ENCODE measurements around the gene ENO2. TPM values are rescaled to one million over a fixed set of nuclear protein-coding genes. Genes with fewer than 3 reads are reported as not detected.

ENO2 gene
- total RNA-seq, 1 donor from 2014 or later = 5.3 TPM

DNA sequence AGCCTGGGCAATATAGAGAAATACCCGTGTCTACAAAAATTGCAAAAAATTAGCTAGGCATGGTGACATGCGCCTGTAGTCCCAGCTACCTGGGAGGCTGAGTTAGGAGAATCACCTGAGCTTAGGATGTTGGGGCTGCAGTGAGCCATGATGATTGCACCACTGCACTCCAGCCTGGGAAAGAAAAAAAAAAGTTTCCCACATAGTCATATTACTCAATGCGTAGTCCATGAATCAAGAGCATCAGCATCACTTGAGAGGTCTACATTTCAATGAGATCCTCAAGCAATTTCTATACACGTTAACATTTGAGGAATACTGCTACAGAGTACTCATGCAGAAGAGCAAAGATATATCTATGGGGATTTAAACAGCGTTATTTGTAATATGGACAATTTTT is 15.0 kb upstream of the ENO2 start:
- no peak overlapping the region for H3K27ac Mint-ChIP-seq (ENCODE audit: unreplicated experiment)
- DNase-seq (ENCODE audit: low spot score) = no peak
- H3K9me3 Mint-ChIP-seq (ENCODE audit: unreplicated experiment) = no peaks in the 10 kb centered on the region
- TF ChIP-seq, protein P1, sequence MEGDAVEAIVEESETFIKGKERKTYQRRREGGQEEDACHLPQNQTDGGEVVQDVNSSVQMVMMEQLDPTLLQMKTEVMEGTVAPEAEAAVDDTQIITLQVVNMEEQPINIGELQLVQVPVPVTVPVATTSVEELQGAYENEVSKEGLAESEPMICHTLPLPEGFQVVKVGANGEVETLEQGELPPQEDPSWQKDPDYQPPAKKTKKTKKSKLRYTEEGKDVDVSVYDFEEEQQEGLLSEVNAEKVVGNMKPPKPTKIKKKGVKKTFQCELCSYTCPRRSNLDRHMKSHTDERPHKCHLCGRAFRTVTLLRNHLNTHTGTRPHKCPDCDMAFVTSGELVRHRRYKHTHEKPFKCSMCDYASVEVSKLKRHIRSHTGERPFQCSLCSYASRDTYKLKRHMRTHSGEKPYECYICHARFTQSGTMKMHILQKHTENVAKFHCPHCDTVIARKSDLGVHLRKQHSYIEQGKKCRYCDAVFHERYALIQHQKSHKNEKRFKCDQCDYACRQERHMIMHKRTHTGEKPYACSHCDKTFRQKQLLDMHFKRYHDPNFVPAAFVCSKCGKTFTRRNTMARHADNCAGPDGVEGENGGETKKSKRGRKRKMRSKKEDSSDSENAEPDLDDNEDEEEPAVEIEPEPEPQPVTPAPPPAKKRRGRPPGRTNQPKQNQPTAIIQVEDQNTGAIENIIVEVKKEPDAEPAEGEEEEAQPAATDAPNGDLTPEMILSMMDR (IDR thresholded peaks at IDR 0.05; ENCODE audit: unreplicated experiment) = no peak
- H3K4me3 Mint-ChIP-seq (ENCODE audit: unreplicated experiment) = peak overlapping the region; percentile 26
- peaks cover 4% of the 10 kb centered on the region for H3K36me3 Mint-ChIP-seq (ENCODE audit: low read depth, unreplicated experiment)
- H3K4me1 Mint-ChIP-seq (ENCODE audit: unreplicated experiment) = peaks cover 4% of the 10 kb centered on the region
- peaks cover 4% of the 10 kb centered on the region for H3K27me3 Mint-ChIP-seq (ENCODE audit: unreplicated experiment)

DNA sequence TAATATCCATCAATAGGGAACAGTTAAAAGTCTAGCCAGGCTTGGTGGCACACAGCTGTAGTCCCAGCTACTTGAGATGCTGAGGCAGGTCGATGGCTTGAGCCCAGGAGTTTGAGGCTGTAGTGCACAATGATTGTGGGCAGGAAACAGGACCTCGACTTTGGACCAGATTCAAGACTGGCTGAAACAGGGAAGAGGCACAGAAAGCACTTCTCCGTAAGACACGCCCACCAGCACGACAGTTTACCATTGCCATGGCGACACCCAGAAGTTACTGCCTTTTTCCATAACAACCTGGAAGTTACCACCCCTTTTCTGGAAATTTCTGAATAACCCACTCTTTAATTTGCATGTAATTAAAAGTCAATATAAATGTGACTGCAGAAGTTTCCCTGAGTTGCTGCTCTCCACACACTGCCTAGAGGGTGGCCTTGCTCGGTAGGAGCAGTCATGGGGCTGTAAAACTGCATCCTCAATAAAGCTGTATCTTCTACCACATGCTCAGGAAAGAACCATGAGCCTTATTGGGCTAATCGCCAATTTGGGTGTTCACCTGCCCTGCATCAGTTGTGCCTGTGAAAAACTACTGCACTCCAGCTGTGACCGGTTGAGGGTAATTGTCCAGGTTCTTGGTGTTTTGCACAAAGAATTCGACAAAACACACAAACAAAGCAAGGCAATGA is 14.4 kb upstream of the ENO2 start:
- H3K9me3 Mint-ChIP-seq (ENCODE audit: unreplicated experiment) = no peaks in the 10 kb centered on the region
- TF ChIP-seq, protein P1 (IDR thresholded peaks at IDR 0.05; ENCODE audit: unreplicated experiment) = no peak
- peaks cover 4% of the 10 kb centered on the region for H3K4me1 Mint-ChIP-seq (ENCODE audit: unreplicated experiment)
- peaks cover 4% of the 10 kb centered on the region for H3K36me3 Mint-ChIP-seq (ENCODE audit: low read depth, unreplicated experiment)
- H3K27me3 Mint-ChIP-seq (ENCODE audit: unreplicated experiment) = peaks cover 4% of the 10 kb centered on the region
- H3K27ac Mint-ChIP-seq (ENCODE audit: unreplicated experiment) = no peak overlapping the region
- H3K4me3 Mint-ChIP-seq (ENCODE audit: unreplicated experiment) = no peak overlapping the region
- DNase-seq (ENCODE audit: low spot score) = no peak

DNA sequence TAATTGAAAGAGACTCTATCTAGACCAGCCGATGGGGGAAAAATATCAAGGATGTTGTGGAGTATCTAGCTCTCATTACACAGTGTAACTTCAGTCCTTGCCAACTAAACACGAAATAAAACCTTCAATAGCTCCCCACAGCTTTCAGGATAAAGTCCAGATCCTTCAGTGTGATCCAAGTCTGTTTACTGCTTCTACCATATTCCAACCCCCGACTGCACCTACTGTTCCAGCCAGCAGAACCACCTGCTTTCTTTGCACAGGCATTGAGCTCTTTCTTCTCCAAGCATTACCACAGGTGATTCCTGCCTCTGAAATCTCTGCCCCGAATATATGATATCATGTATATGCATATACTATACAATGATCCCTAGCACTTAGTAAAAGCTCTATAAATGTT is 11.9 kb upstream of the ENO2 start:
- Mint-ChIP-seq H3K9me3 (ENCODE audit: unreplicated experiment) (no peaks in the 10 kb centered on the region), H3K4me3 (ENCODE audit: unreplicated experiment) (no peak overlapping the region), H3K27ac (ENCODE audit: unreplicated experiment) (peak overlapping the region; percentile 4), H3K4me1 (ENCODE audit: unreplicated experiment) (peaks cover 4% of the 10 kb centered on the region), H3K36me3 (ENCODE audit: low read depth, unreplicated experiment) (peaks cover 4% of the 10 kb centered on the region), H3K27me3 (ENCODE audit: unreplicated experiment) (peaks cover 4% of the 10 kb centered on the region)
- no peak for DNase-seq (ENCODE audit: low spot score)
- TF ChIP-seq, protein P1 (IDR thresholded peaks at IDR 0.05; ENCODE audit: unreplicated experiment) = no peak

DNA sequence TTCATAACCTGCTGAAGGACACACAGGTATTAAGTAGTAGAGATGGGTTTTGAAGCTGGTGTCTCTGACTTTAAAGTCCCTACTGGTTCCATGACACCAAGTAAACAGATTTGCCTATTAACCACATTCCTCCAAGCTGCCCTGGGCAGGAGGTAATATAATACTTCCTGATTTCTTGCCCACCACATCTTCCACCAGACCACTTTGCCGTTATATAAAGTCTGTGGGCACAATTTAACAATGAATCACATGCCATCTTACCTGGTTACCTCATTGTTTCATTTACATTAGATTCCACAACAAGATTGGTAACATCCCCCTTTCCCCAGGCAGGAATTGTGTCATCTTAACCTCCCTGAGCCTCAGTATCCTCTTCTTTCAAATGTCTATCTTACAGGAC is 10.7 kb upstream of the ENO2 start:
- no peak for DNase-seq (ENCODE audit: low spot score)
- no peak overlapping the region for H3K4me3 Mint-ChIP-seq (ENCODE audit: unreplicated experiment)
- H3K27me3 Mint-ChIP-seq (ENCODE audit: unreplicated experiment) = peaks cover 7% of the 10 kb centered on the region
- no peaks in the 10 kb centered on the region for H3K9me3 Mint-ChIP-seq (ENCODE audit: unreplicated experiment)
- H3K27ac Mint-ChIP-seq (ENCODE audit: unreplicated experiment) = no peak overlapping the region
- TF ChIP-seq, protein P1 (IDR thresholded peaks at IDR 0.05; ENCODE audit: unreplicated experiment) = no peak
- H3K36me3 Mint-ChIP-seq (ENCODE audit: low read depth, unreplicated experiment) = peaks cover 4% of the 10 kb centered on the region
- H3K4me1 Mint-ChIP-seq (ENCODE audit: unreplicated experiment) = peaks cover 4% of the 10 kb centered on the region

All from endothelial cell (in vitro differentiated cells).